ENCODE results near the gene MTERF4. TPM values are rescaled to one million over a fixed set of nuclear protein-coding genes. Genes with fewer than 3 reads are reported as not detected.

MTERF4 gene
- total and polyA plus RNA-seq, 2 of the 4 experiments (the other 2 are of a cell fraction) = 26.6 to 33.3 TPM

GRCh38 chr2:241063587-241063986 is 38.5 kb downstream of the MTERF4 start:
- H3K4me2 ChIP-seq (ENCODE audit: low read depth, low read length) = no peak overlapping the region
- H2AK9ac ChIP-seq (replicated peaks; ENCODE audit: low read depth, low read length, poor library complexity) = no peak overlapping the region
- in situ Hi-C loops (cut with MboI; ENCODE audit: low sequenced_read_pairs) = no loop called here
- H3K27ac ChIP-seq (ENCODE audit: insufficient read depth, low read length) = no peak overlapping the region
- ATAC-seq (ENCODE audit: low read depth) (no peak; the same call in 1 of the 2 replicates), DNase-seq (no peak)
- no peak overlapping the region for H4K5ac ChIP-seq (ENCODE audit: low read depth, low read length)
- H2BK20ac ChIP-seq (ENCODE audit: low read depth, low read length) = no peak overlapping the region
- H2BK15ac ChIP-seq (ENCODE audit: low read depth, low read length) = no peak overlapping the region
- no peaks in the 10 kb centered on the region for H3K9me1 ChIP-seq (ENCODE audit: insufficient read depth, low read length)
- no peaks in the 10 kb centered on the region for H3K9me3 ChIP-seq (ENCODE audit: control insufficient read depth, insufficient read depth, low read length)
- no peak overlapping the region for H3K23ac ChIP-seq (ENCODE audit: low read depth, low read length)
- H3K36me3 ChIP-seq (ENCODE audit: control insufficient read depth, insufficient read depth, low read length) = peaks cover 11% of the 10 kb centered on the region; the same call in 1 of the 2 replicates
- no peak overlapping the region for H2AK5ac ChIP-seq (ENCODE audit: low read depth, low read length)
- no peaks in the 10 kb centered on the region for H3K27me3 ChIP-seq (ENCODE audit: control insufficient read depth, insufficient read depth, low read length)
- H4K8ac ChIP-seq (ENCODE audit: low read depth in 2 of 2, low read length in 2 of 2) = no peak overlapping the region
- no CpG with 5 or more reads among the region's 8 CpGs for WGBS, 2 experiments (ENCODE audit: extremely low coverage in 2 of 2, insufficient read length in 1 of 2)
- TF ChIP-seq RFX5 (IDR thresholded peaks at IDR 0.05; ENCODE audit: low read depth, low read length) = no peak
- TF ChIP-seq RAD21 (IDR thresholded peaks at IDR 0.05; ENCODE audit: low read length) = no peak
- TF ChIP-seq MAZ (IDR thresholded peaks at IDR 0.05; ENCODE audit: borderline replicate concordance, low read depth, low read length) = no peak
- TF ChIP-seq, protein P1, sequence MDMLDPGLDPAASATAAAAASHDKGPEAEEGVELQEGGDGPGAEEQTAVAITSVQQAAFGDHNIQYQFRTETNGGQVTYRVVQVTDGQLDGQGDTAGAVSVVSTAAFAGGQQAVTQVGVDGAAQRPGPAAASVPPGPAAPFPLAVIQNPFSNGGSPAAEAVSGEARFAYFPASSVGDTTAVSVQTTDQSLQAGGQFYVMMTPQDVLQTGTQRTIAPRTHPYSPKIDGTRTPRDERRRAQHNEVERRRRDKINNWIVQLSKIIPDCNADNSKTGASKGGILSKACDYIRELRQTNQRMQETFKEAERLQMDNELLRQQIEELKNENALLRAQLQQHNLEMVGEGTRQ (IDR thresholded peaks at IDR 0.05; ENCODE audit: low read depth, low read length) = no peak
- no peak for TF ChIP-seq RCOR1 (IDR thresholded peaks at IDR 0.05; ENCODE audit: insufficient replicate concordance, low read length)
- no peak for TF ChIP-seq ELK1 (IDR thresholded peaks at IDR 0.05; ENCODE audit: borderline replicate concordance, low read depth, low read length)
- no peak for TF ChIP-seq CTCF (conservative IDR thresholded peaks at IDR 0.05; ENCODE audit: low read depth, low read length)
- TF ChIP-seq CHD1 (IDR thresholded peaks at IDR 0.05; ENCODE audit: low read depth, low read length) = no peak
- TF ChIP-seq CEBPB (IDR thresholded peaks at IDR 0.05; ENCODE audit: low read depth, low read length) = no peak
- no peak for TF ChIP-seq POLR2A (IDR thresholded peaks at IDR 0.05; ENCODE audit: low read depth, low read length)
- no peak for TF ChIP-seq MXI1 (IDR thresholded peaks at IDR 0.05; ENCODE audit: borderline replicate concordance, low read depth, low read length)
- no peak for TF ChIP-seq NFE2L2 (IDR thresholded peaks at IDR 0.05; ENCODE audit: low read depth, low read length)
- TF ChIP-seq BHLHE40 (IDR thresholded peaks at IDR 0.05; ENCODE audit: low read depth, low read length) = no peak
- no peak for TF ChIP-seq MAFK (IDR thresholded peaks at IDR 0.05; ENCODE audit: low read depth, low read length)
- no peak for TF ChIP-seq FOS (IDR thresholded peaks at IDR 0.05; ENCODE audit: low read depth, low read length)
- TF ChIP-seq SMC3 (IDR thresholded peaks at IDR 0.05; ENCODE audit: low read depth, low read length) = no peak
- no peak overlapping the region for H3K18ac ChIP-seq (ENCODE audit: low read depth, low read length)
- dilution Hi-C loops (cut with HindIII; ENCODE audit: low sequenced_read_pairs, unreplicated experiment) = no loop called here
- no peak overlapping the region for H2AFZ ChIP-seq (replicated peaks; ENCODE audit: low read length, poor library complexity)
- CTCF ChIA-PET = no interaction called here
- no peak overlapping the region for H3K4ac ChIP-seq (ENCODE audit: low read depth, low read length)
- no peak overlapping the region for H3K14ac ChIP-seq (replicated peaks; ENCODE audit: low read depth, low read length)
- no peak overlapping the region for H3K9ac ChIP-seq (ENCODE audit: low read depth, low read length)
- H2BK5ac ChIP-seq (ENCODE audit: low read depth, low read length, poor library complexity, severe bottlenecking) = no peak overlapping the region
- H2BK120ac ChIP-seq (ENCODE audit: low read depth, low read length) = no peak overlapping the region
- POLR2A ChIA-PET (ENCODE audit: unreplicated experiment) = no interaction called here
- intact Hi-C loops (cut with micrococcal nuclease) = loop anchor here (5.0 kb wide), 1 partner anchor 151 kb away; no protein-coding TSS in a partner anchor
- no peaks in the 10 kb centered on the region for H3K79me1 ChIP-seq (ENCODE audit: low read depth in 1 of 2, low read length in 2 of 2)
- H3K4me1 ChIP-seq (ENCODE audit: control insufficient read depth, insufficient read depth, low read length) = no peaks in the 10 kb centered on the region
- no peak overlapping the region for H3K56ac ChIP-seq (ENCODE audit: extremely low read depth, insufficient read depth, low read length)
- no TSS peak for BruUV-seq (replicated peaks)
- H3K4me3 ChIP-seq (ENCODE audit: insufficient read depth, low read depth, low read length) = no peak overlapping the region
- no peak overlapping the region for H4K91ac ChIP-seq (ENCODE audit: insufficient read depth, low read depth, low read length)
- H4K20me1 ChIP-seq (ENCODE audit: insufficient read depth, low read length) = no peaks in the 10 kb centered on the region

Data from IMR-90 (cell line).